HCT116 (cell line): ENCODE data around the gene VAT1. TPM values are rescaled to one million over a fixed set of nuclear protein-coding genes. Genes with fewer than 3 reads are reported as not detected.

Experiments used
- ATAC-seq: fragments of 200-7000 bp; cut with Tn5 transposase; 2 replicates; pipeline ENCODE4 v1.9.1; 2020; ENCODE audit warnings: mild to moderate bottlenecking, moderate library complexity
- BruUV-seq: library from RNA; stranded (reverse); fragments of 400-500 nt; replicated peaks from 2 replicates; lab custom pipeline; 2021; lab: Mats Ljungman, UMichigan
- CTCF ChIA-PET: fragments of 300-600 bp; sonication (Branson Sonifier 250); formaldehyde crosslinking; loops from one replicate; lab custom pipeline; 2021; ENCODE audit warnings: antibody characterized with exemption; lab: Charles Lee
- POLR2A ChIA-PET: fragments of 300-600, 350-600 bp; sonication (Branson Sonifier 250); formaldehyde crosslinking; loops from one replicate; lab custom pipeline; 2021; ENCODE audit warnings: antibody characterized with exemption; lab: Charles Lee
- RAD21 ChIA-PET, 2 experiments: fragments of 300-600 bp; sonication (Branson Sonifier 250); formaldehyde crosslinking; loops; one replicate each; lab custom pipeline; 2023; ENCODE audit warnings: low total read pairs in 2 of 2; ENCODE audit not compliant: uncharacterized antibody in 2 of 2, unreplicated experiment in 2 of 2, low non-redundant PET in 1 of 2; lab: Charles Lee
- DNase-seq: peaks from one replicate; pipeline ENCODE4 v3.0.0-alpha.2; 2010; ENCODE audit warnings: low read depth, low spot score
- H2AFZ ChIP-seq: fragments of 200-600 bp; shearing (Covaris generic), sonication (generic); 2 replicates; pipeline ENCODE4 v1.6.1; 2017; ENCODE audit warnings: low read depth, mixed run types, mixed read lengths, antibody characterized with exemption, low read length; ENCODE audit not compliant: poor library complexity, severe bottlenecking
- H3K27ac ChIP-seq: 2 replicates; pipeline ENCODE4 v1.5.1; 2012; ENCODE audit warnings: low read depth, low read length
- H3K27me3 ChIP-seq: fragments of 200-600 bp; sonication (generic); 2 replicates; pipeline ENCODE4 v1.6.1; 2016; ENCODE audit warnings: mixed run types, low read length, mixed read lengths; ENCODE audit not compliant: insufficient read depth
- H3K36me3 ChIP-seq, 2 experiments: fragments of 200-500 bp in 1 of 2; fragments of 200-600 bp in 1 of 2; sonication (Bioruptor generic) in 1 of 2; sonication (generic) in 1 of 2; 2 replicates each; pipeline versions ENCODE4 v1.5.1 to v1.6.1; 2014 to 2016; ENCODE audit warnings: low read length in 2 of 2, inconsistent platforms in 1 of 2, mixed read lengths in 1 of 2, mixed run types in 1 of 2; ENCODE audit not compliant: insufficient read depth in 2 of 2, control insufficient read depth in 1 of 2
- H3K4me1 ChIP-seq, 2 experiments: fragments of 200-600 bp in 1 of 2; sonication (generic) in 1 of 2; 2 replicates each; pipeline versions ENCODE4 v1.5.1 to v1.6.1; 2012 to 2017; ENCODE audit warnings: low read length in 2 of 2, inconsistent platforms in 1 of 2, mild to moderate bottlenecking in 1 of 2, mixed read lengths in 1 of 2, mixed run types in 1 of 2, moderate library complexity in 1 of 2; ENCODE audit not compliant: insufficient read depth in 2 of 2, control insufficient read depth in 1 of 2
- H3K4me2 ChIP-seq: fragments of 200-600 bp; sonication (generic); 2 replicates; pipeline ENCODE4 v1.6.1; 2017; ENCODE audit warnings: mixed run types, low read length, mixed read lengths
- H3K4me3 ChIP-seq, 2 experiments: fragments of 200-600 bp in 1 of 2; sonication (generic) in 1 of 2; replicated peaks in 1 of 2; 2 replicates each; pipeline ENCODE4 v1.5.1; 2011 to 2016; ENCODE audit warnings: low read length in 2 of 2, control low read depth in 1 of 2, low read depth in 1 of 2, mild to moderate bottlenecking in 1 of 2, mixed read lengths in 1 of 2, mixed run types in 1 of 2
- H3K79me2 ChIP-seq: fragments of 200-600 bp; sonication (generic); 2 replicates; pipeline ENCODE4 v1.6.1; 2017; ENCODE audit warnings: mild to moderate bottlenecking, mixed run types, low read length, moderate library complexity, mixed read lengths; ENCODE audit not compliant: insufficient read depth
- H3K9ac ChIP-seq: fragments of 200-600 bp; sonication (generic); 2 replicates; pipeline ENCODE4 v1.6.1; 2016; ENCODE audit warnings: low read length, mixed read lengths
- H3K9me2 ChIP-seq: fragments of 200-600 bp; sonication (generic), shearing (Covaris generic); 2 replicates; pipeline ENCODE4 v1.6.1; 2017; ENCODE audit warnings: mixed run types, mild to moderate bottlenecking, moderate library complexity; ENCODE audit not compliant: insufficient read depth
- H3K9me3 ChIP-seq, 2 experiments: fragments of 200-500 bp in 1 of 2; fragments of 200-600 bp in 1 of 2; sonication (Bioruptor generic) in 1 of 2; sonication (generic) in 1 of 2; 2 replicates each; pipeline ENCODE4 v1.6.1; 2014 to 2017; ENCODE audit warnings: low read length in 2 of 2, mixed read lengths in 2 of 2, inconsistent platforms in 1 of 2, low read depth in 1 of 2, mild to moderate bottlenecking in 1 of 2, mixed run types in 1 of 2, moderate library complexity in 1 of 2; ENCODE audit not compliant: control insufficient read depth in 1 of 2, insufficient read depth in 1 of 2
- H4K20me1 ChIP-seq: fragments of 200-600 bp; sonication (generic), shearing (Covaris generic); 2 replicates; pipeline ENCODE4 v1.6.1; 2017; ENCODE audit warnings: mixed run types, mild to moderate bottlenecking, moderate library complexity; ENCODE audit not compliant: insufficient read depth
- CBX3 ChIP-seq: IDR thresholded peaks from 2 replicates; pipeline ENCODE4 v1.6.1; 2012; ENCODE audit warnings: low read depth
- ELF1 ChIP-seq: IDR thresholded peaks from 2 replicates; pipeline ENCODE4 v1.6.1; 2012; ENCODE audit warnings: low read depth, borderline replicate concordance
- EZH2phosphoT487 ChIP-seq: fragments of 200-600 bp; IDR thresholded peaks from 2 replicates; pipeline ENCODE4 v1.6.1; 2018; ENCODE audit warnings: antibody characterized with exemption, borderline replicate concordance
- FOSL1 ChIP-seq: IDR thresholded peaks from 2 replicates; pipeline ENCODE4 v1.6.1; 2012; ENCODE audit warnings: low read depth
- RAD21 ChIP-seq: IDR thresholded peaks from 2 replicates; pipeline ENCODE4 v1.6.1; 2012; ENCODE audit warnings: low read depth, mild to moderate bottlenecking
- SIN3A ChIP-seq: IDR thresholded peaks from 2 replicates; pipeline ENCODE4 v1.6.1; 2012; ENCODE audit warnings: low read depth
- SRF ChIP-seq: IDR thresholded peaks from 2 replicates; pipeline ENCODE4 v1.6.1; 2012; ENCODE audit warnings: low read depth
- TCF7L2 ChIP-seq: IDR thresholded peaks from 2 replicates; pipeline ENCODE4 v1.7.0; 2011; ENCODE audit warnings: borderline replicate concordance, inconsistent platforms; ENCODE audit not compliant: insufficient read depth, insufficient read length; ENCODE audit errors: extremely low read depth
- intact Hi-C: fragments of 100-400 bp; cut with micrococcal nuclease; formaldehyde crosslinking; loops from 2 replicates; pipeline ENCODE4 v1.10.0; 2022
- total RNA-seq: library from RNA; stranded (reverse); gene quantifications from one replicate; pipeline ENCODE4 v1.2.1, GENCODE V29; 2021; ENCODE audit not compliant: unreplicated experiment

VAT1 gene
- total RNA-seq, 1 experiment from 2014 or later, result 197 TPM

- Histone ChIP-seq H3K27ac (no peak overlapping the region), H3K9me2 (no peaks in the 10 kb centered on the region), H3K27me3 (no peaks in the 10 kb centered on the region), H2AFZ (no peak overlapping the region)
- RAD21 ChIA-PET, result no interaction called here
- POLR2A ChIA-PET, result interaction anchor here (2.0 to 3.9 kb wide), 2 partner anchors 27 to 291 kb away, joined by 21 to 30 read pairs; partner anchors contain the start of gene RPL27
- DNase-seq, result no peak
- no peak for TF ChIP-seq EZH2phosphoT487
- no peak for TF ChIP-seq FOSL1
- no peak for TF ChIP-seq ELF1
- no peak for TF ChIP-seq TCF7L2
- no peak for TF ChIP-seq SRF
- TF ChIP-seq CBX3, result no peak
- TF ChIP-seq RAD21, result no peak
- TF ChIP-seq SIN3A, result no peak
- TF ChIP-seq, all 23 proteins: peak for 0
- H3K79me2 ChIP-seq, result peaks cover 8% of the 10 kb centered on the region; the same call in 1 of the 2 replicates
- CTCF ChIA-PET, result interaction anchor here (1.4 to 1.8 kb wide), 3 partner anchors 14 to 146 kb away, joined by 3 to 12 read pairs (median 6); partner anchors contain the start of genes NBR1 and RPL27
- no peaks in the 10 kb centered on the region for H4K20me1 ChIP-seq
- no peak overlapping the region for H3K4me2 ChIP-seq
- no peak overlapping the region for H3K9ac ChIP-seq
- H3K4me1 ChIP-seq, result peaks cover 8 to 32% of the 10 kb centered on the region in 2 experiments; a peak in 3 of 4 replicates
- no peak for ATAC-seq
- no TSS peak for BruUV-seq
- intact Hi-C loops, result loop anchor here (2.0 kb wide), 1 partner anchor 100 kb away; the partner anchor contains the start of gene BRCA1
- H3K36me3 ChIP-seq, result no peaks in the 10 kb centered on the region
- H3K9me3 ChIP-seq, result no peaks in the 10 kb centered on the region
- H3K4me3 ChIP-seq, result no peak overlapping the region
Measured at GRCh38 chr17:43025290-43025657, 3.1 kb upstream of the VAT1 start.
